LNCAP (cell line): ENCODE data around the gene KCTD17.

Experiments used
- CTCF ChIP-seq: fragments of 450-650 bp; IDR thresholded peaks from 2 replicates; pipeline ENCODE4 v1.5.1; 2017; ENCODE audit warnings: mild to moderate bottlenecking

Gene KCTD17

GRCh38 chr22:37060801-37061610, 9.5 kb downstream of the KCTD17 start:
- no peak for TF ChIP-seq CTCF

- no peak for TF ChIP-seq CTCF
Measured at GRCh38 chr22:37061611-37062375, 10.3 kb downstream of the KCTD17 start.

GRCh38 chr22:37062376-37062675, 10.8 kb downstream of the KCTD17 start:
- TF ChIP-seq CTCF, result no peak

GRCh38 chr22:37062702-37063381, 11.3 kb downstream of the KCTD17 start:
- no peak for TF ChIP-seq CTCF

- no peak for TF ChIP-seq CTCF
Measured at GRCh38 chr22:37063431-37064420, 12.2 kb downstream of the KCTD17 start.

GRCh38 chr22:37064553-37064952, 13.0 kb downstream of the KCTD17 start:
- TF ChIP-seq CTCF, result no peak

- TF ChIP-seq CTCF, result no peak
Measured at GRCh38 chr22:37065180-37065579, 13.6 kb downstream of the KCTD17 start.
